HEK293T (cell line): ENCODE measurements around the gene FAM20C.

Experiments
- ARNT ChIP-seq: fragments of 450-650 bp; IDR thresholded peaks from 2 replicates; pipeline ENCODE4 v1.6.1; 2017; ENCODE audit warnings: mild to moderate bottlenecking
- BHLHE40 ChIP-seq: fragments of 450-650 bp; IDR thresholded peaks from 2 replicates; pipeline ENCODE4 v1.6.1; 2016; ENCODE audit warnings: mild to moderate bottlenecking, moderate library complexity, borderline replicate concordance
- ELF4 ChIP-seq: fragments of 450-650 bp; IDR thresholded peaks from 2 replicates; pipeline ENCODE4 v1.6.1; 2017; ENCODE audit warnings: antibody characterized with exemption
- FOXA1 ChIP-seq: fragments of 450-650 bp; IDR thresholded peaks from 2 replicates; pipeline ENCODE4 v1.6.1; 2016; ENCODE audit warnings: mild to moderate bottlenecking
- HDGF ChIP-seq: fragments of 450-650 bp; IDR thresholded peaks from 2 replicates; pipeline ENCODE4 v1.6.1; 2017; ENCODE audit warnings: antibody characterized with exemption, borderline replicate concordance
- LEF1 ChIP-seq: fragments of 450-650 bp; IDR thresholded peaks from 2 replicates; pipeline ENCODE4 v1.6.1; 2017; ENCODE audit warnings: mild to moderate bottlenecking, borderline replicate concordance
- SP1 ChIP-seq: fragments of 450-650 bp; IDR thresholded peaks from 2 replicates; pipeline ENCODE4 v1.6.1; 2017
- SUZ12 ChIP-seq: fragments of 450-650 bp; IDR thresholded peaks from 2 replicates; pipeline ENCODE4 v1.6.1; 2016; ENCODE audit warnings: mild to moderate bottlenecking
- TARDBP ChIP-seq: fragments of 450-650 bp; IDR thresholded peaks from 2 replicates; pipeline ENCODE4 v1.6.1; 2016
- TF ChIP-seq, protein P1 (sequence below): fragments of 450-650 bp; IDR thresholded peaks from 2 replicates; pipeline ENCODE4 v1.6.1; 2016

DNA sequence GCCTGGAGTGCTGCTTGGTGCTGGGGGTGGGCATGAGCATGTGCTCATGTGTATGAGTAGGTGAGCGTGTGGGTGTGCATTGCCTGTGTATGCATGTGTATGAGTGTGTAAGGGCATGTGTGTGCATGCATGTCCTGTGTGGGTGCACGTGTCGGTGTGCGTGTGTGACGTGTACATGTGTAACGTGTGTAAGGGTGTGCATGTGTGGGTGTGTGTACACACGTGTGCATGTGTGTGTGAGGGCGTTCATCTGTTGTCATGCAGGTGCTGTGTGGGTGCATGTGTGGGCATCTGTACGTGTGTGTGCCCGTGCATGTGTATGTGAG lies 30.3 kb downstream of the FAM20C start:
- TF ChIP-seq BHLHE40 (no peak), FOXA1 (no peak), SUZ12 (no peak), SP1 (no peak), HDGF (no peak), TARDBP (no peak), ELF4 (no peak), ARNT (no peak), LEF1 (no peak)
- TF ChIP-seq, protein P1, sequence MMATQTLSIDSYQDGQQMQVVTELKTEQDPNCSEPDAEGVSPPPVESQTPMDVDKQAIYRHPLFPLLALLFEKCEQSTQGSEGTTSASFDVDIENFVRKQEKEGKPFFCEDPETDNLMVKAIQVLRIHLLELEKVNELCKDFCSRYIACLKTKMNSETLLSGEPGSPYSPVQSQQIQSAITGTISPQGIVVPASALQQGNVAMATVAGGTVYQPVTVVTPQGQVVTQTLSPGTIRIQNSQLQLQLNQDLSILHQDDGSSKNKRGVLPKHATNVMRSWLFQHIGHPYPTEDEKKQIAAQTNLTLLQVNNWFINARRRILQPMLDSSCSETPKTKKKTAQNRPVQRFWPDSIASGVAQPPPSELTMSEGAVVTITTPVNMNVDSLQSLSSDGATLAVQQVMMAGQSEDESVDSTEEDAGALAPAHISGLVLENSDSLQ, result no peak
